Measurements from ENCODE around the gene LARP4B. TPM values are rescaled to one million over a fixed set of nuclear protein-coding genes. Genes with fewer than 3 reads are reported as not detected.

LARP4B gene
- total RNA-seq, 1 donor from 2014 or later = 33.1 TPM

DNA sequence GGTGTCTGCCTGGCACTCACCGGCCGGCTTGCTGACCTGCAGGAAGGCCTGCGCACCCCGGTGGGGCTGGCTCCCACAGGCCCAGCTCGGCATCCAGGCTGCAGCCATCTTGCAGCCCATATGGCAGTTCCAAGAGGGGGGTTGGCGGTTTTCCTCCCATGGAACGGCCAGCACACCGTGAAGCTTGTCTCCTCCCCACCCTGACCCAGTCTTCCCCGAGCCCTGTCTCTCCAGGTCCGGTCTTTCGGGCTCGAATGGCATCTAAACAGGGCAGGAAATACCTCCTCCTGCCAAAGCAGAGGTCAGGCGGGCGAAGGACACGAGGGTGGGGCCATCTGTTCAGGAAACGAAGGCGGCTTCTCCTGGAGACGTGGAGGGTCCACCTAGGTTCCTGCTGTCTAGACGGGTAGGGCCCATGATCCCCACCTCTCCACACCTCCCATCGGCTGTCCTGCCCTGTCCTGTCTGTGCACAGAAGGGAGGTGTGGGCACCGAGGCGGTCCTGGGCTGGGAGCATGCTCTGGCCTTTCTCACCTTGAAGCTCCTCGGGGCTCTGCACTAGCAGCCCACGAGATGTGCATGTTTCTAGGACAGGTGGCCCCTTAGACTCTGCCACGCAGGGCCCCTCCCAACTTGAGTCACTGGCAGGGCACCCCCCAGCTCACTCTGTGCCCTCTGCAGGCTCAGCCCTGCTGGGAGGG is 128.3 kb downstream of the LARP4B start:
- TF ChIP-seq EZH2phosphoT487 (IDR thresholded peaks at IDR 0.05) (no peak), EZH2 (IDR thresholded peaks at IDR 0.05) (no peak), CTCF (IDR thresholded peaks at IDR 0.05) (no peak)
- H3K4me3 Mint-ChIP-seq = no peak overlapping the region
- DNase-seq (ENCODE audit: low spot score) = no peak

DNA sequence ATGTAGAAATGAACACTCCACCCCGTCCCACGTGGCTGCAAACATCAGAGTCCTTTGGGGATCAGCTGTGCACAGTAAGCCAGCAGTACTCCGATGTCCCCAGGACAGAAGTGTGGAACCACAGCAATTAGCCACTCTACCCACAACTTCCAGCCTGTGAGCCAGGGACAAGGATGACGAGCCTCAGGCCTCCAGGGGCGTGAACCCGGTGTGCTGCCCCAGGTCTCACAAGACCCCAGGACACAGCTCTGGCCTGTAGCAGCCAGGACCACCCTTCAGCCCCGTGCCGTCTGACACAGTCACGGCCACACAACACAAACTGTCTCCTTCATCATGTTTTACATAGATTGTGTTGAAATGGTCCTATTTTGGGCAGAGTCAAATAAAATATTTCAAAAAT is 129.0 kb downstream of the LARP4B start:
- H3K36me3 ChIP-seq = no peaks in the 10 kb centered on the region
- peaks cover 25% of the 10 kb centered on the region for H3K9me3 Mint-ChIP-seq
- no peak overlapping the region for H2AFZ ChIP-seq (replicated peaks)
- no peak for DNase-seq (ENCODE audit: low spot score)
- H3K9ac ChIP-seq = no peak overlapping the region
- H3K27ac ChIP-seq = no peak overlapping the region
- peaks cover 5% of the 10 kb centered on the region for H3K27me3 Mint-ChIP-seq (ENCODE audit: insufficient read depth, low read depth)
- H3F3A ChIP-seq (ENCODE audit: low read depth) = no peaks in the 10 kb centered on the region
- TF ChIP-seq EZH2phosphoT487 (IDR thresholded peaks at IDR 0.05) (no peak), CTCF (IDR thresholded peaks at IDR 0.05) (no peak), EZH2 (IDR thresholded peaks at IDR 0.05) (no peak)
- no peaks in the 10 kb centered on the region for H3K79me2 ChIP-seq (ENCODE audit: low read depth)
- peaks cover 7% of the 10 kb centered on the region for H3K9me3 ChIP-seq (ENCODE audit: low read depth)
- peaks cover 20% of the 10 kb centered on the region for H3K36me3 Mint-ChIP-seq
- no peak overlapping the region for H3K4me2 ChIP-seq
- no peak overlapping the region for H3K27ac Mint-ChIP-seq
- H3K4me3 ChIP-seq = no peak overlapping the region
- no peaks in the 10 kb centered on the region for H3K4me1 ChIP-seq
- no peak overlapping the region for H3K4me3 Mint-ChIP-seq
- no peaks in the 10 kb centered on the region for H3K4me1 Mint-ChIP-seq
- H4K20me1 ChIP-seq (ENCODE audit: low read depth) = no peaks in the 10 kb centered on the region
- H3K27me3 ChIP-seq = no peaks in the 10 kb centered on the region

More for the DNA sequence above, 128.3 kb downstream of the LARP4B start:
- H4K20me1 ChIP-seq (ENCODE audit: low read depth) = no peaks in the 10 kb centered on the region
- H3K9ac ChIP-seq = no peak overlapping the region
- H3K36me3 ChIP-seq = no peaks in the 10 kb centered on the region
- H3K79me2 ChIP-seq (ENCODE audit: low read depth) = no peaks in the 10 kb centered on the region
- Mint-ChIP-seq H3K9me3 (peaks cover 20% of the 10 kb centered on the region), H3K27me3 (ENCODE audit: insufficient read depth, low read depth) (peaks cover 5% of the 10 kb centered on the region), H3K4me1 (no peaks in the 10 kb centered on the region), H3K36me3 (peaks cover 17% of the 10 kb centered on the region), H3K27ac (no peak overlapping the region)
- no peaks in the 10 kb centered on the region for H3K4me1 ChIP-seq
- no peaks in the 10 kb centered on the region for H3K27me3 ChIP-seq
- H3K27ac ChIP-seq = no peak overlapping the region
- H3F3A ChIP-seq (ENCODE audit: low read depth) = no peaks in the 10 kb centered on the region
- peaks cover 7% of the 10 kb centered on the region for H3K9me3 ChIP-seq (ENCODE audit: low read depth)
- H2AFZ ChIP-seq (replicated peaks) = no peak overlapping the region
- no peak overlapping the region for H3K4me2 ChIP-seq
- H3K4me3 ChIP-seq = no peak overlapping the region

DNA sequence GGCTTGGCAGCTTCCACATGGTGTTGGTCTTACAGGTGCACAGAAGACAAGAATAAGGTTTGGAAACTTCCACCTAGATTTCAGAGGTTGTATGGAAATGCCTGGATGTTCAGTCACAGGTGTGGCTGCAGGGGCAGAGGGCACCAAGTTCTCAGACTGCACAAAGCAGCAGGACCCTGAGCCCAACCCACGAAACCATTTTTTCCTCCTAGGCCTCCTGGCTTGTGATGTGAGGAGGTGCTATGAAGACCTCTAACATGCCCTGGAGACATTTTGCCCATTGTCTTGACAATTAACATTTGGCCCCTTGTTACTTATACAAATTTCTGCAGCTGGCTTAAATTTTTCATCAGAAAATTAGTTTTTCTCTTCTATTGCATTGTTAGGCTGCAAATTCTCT is 134.3 kb downstream of the LARP4B start:
- no peak for DNase-seq (ENCODE audit: low spot score)
- peaks cover 49% of the 10 kb centered on the region for H3K9me3 Mint-ChIP-seq
- H3K27ac Mint-ChIP-seq = no peak overlapping the region
- H3K4me1 Mint-ChIP-seq = peaks cover 3% of the 10 kb centered on the region
- H3K27me3 ChIP-seq = no peaks in the 10 kb centered on the region
- no peak for TF ChIP-seq EZH2 (IDR thresholded peaks at IDR 0.05)
- H3K36me3 ChIP-seq = no peaks in the 10 kb centered on the region
- no peak overlapping the region for H3K27ac ChIP-seq
- H3K36me3 Mint-ChIP-seq = peaks cover 31% of the 10 kb centered on the region
- H3K4me3 Mint-ChIP-seq = no peak overlapping the region
- H3K4me2 ChIP-seq = no peak overlapping the region
- no peaks in the 10 kb centered on the region for H3K79me2 ChIP-seq (ENCODE audit: low read depth)
- peaks cover 3% of the 10 kb centered on the region for H3F3A ChIP-seq (ENCODE audit: low read depth)
- no peak overlapping the region for H3K4me3 ChIP-seq
- no peak overlapping the region for H3K9ac ChIP-seq
- no peaks in the 10 kb centered on the region for H3K27me3 Mint-ChIP-seq (ENCODE audit: insufficient read depth, low read depth)
- no peak overlapping the region for H2AFZ ChIP-seq (replicated peaks)
- peaks cover 7% of the 10 kb centered on the region for H3K9me3 ChIP-seq (ENCODE audit: low read depth)
- no peaks in the 10 kb centered on the region for H3K4me1 ChIP-seq
- H4K20me1 ChIP-seq (ENCODE audit: low read depth) = no peaks in the 10 kb centered on the region

DNA sequence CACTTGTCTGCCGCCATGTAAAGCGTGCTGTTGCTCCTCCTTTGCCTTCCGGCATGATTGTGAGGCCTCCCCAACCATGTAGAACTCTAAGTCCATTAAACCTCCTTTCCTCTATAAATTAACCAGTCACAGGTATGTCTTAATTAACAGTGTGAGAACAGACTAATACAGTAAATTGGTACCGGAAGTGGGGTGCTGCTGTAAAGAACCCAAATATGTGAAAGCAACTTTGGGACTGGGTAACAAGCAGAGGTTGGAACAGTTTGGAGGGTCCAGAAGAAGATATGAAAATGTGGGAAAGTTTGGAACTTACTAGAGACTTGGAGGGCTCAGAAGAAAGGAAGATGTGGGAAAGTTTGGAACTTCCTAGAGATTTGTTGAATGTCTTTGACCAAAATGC is 135.3 kb downstream of the LARP4B start:
- Mint-ChIP-seq H3K27ac (no peak overlapping the region), H3K4me3 (no peak overlapping the region), H3K4me1 (peaks cover 7% of the 10 kb centered on the region), H3K36me3 (peaks cover 34% of the 10 kb centered on the region), H3K27me3 (ENCODE audit: insufficient read depth, low read depth) (no peaks in the 10 kb centered on the region), H3K9me3 (peaks cover 49% of the 10 kb centered on the region)
- Histone ChIP-seq H3K36me3 (no peaks in the 10 kb centered on the region), H3F3A (ENCODE audit: low read depth) (peaks cover 3% of the 10 kb centered on the region), H3K4me3 (no peak overlapping the region), H3K9me3 (ENCODE audit: low read depth) (peaks cover 7% of the 10 kb centered on the region), H3K27me3 (no peaks in the 10 kb centered on the region), H2AFZ (replicated peaks) (no peak overlapping the region), H3K4me2 (no peak overlapping the region), H4K20me1 (ENCODE audit: low read depth) (no peaks in the 10 kb centered on the region), H3K27ac (no peak overlapping the region), H3K9ac (no peak overlapping the region), H3K4me1 (no peaks in the 10 kb centered on the region), H3K79me2 (ENCODE audit: low read depth) (no peaks in the 10 kb centered on the region)
- no peak for DNase-seq (ENCODE audit: low spot score)
- TF ChIP-seq EZH2 (IDR thresholded peaks at IDR 0.05) (no peak), EZH2phosphoT487 (IDR thresholded peaks at IDR 0.05) (no peak), CTCF (IDR thresholded peaks at IDR 0.05) (no peak)

Data from neural progenitor cell (in vitro differentiated cells).